AG10803 (cell line): Measurements from ENCODE around the gene SPATA31A1.
"Not testable (repeated sequence)": the region's sequence is repeated elsewhere in the genome, so short reads cannot be mapped to it uniquely, and the experiment has no call there.

Source experiments
- DNase-seq: peaks from one replicate; pipeline ENCODE4 v3.0.0; 2010; ENCODE audit warnings: low read depth
- H3K4me3 ChIP-seq: 2 replicates; pipeline ENCODE4 v1.5.1; 2011; ENCODE audit warnings: mild to moderate bottlenecking, low read length, control low read depth

Gene SPATA31A1

GRCh38 chr9:39355369-39355768 is at the start of gene SPATA31A1:
Gene SPATA31A1 (plus strand): TSS chr9:39355669. CDS start chr9:39355731, 62 bp downstream.
- not testable (repeated sequence) for H3K4me3 ChIP-seq, DNase-seq

DNA sequence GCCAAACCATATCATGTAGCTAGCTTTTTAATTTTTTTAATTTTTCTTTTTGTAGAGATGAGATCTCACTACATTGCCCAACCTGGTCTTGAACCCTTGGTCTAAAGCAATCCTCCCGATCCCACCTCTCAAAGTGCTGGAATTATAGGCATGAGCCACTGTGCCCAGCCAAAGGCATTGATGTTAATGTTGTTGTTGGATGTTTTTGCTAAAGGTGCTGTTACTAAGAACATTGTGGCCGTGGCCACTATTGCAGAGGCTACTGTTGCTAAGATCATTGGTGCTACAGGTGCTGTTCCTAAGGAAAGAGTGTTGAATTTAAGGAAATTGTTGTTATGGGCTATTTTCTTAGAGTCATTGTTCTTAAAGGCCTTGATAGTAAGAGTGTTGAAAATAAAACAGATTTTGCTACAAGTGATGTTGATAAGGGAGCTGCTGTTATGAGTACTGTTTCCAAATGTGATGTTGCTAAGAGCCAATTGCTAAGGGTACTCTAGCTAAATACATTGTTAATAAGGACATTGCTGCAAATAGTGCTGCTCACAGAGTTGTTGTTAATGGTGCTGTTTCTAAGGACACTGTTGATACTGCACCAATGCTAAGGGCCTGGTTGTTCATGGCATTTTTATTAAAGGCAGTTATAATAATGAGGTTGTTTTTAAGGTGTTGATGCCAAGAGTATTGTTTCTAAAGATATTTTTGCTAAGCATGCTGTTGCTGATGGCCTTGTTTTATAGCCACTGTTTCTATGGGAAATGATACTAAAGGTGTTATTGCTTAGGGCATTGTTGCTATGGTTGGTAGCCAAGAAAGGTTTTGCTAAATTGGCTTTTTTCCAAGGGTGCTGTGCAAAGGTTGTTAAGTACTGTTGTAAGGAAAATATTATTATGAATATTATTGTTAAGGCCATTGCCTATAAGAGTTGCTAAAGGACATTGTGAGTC is 52.1 kb downstream of the SPATA31A1 start:
- not testable (repeated sequence) for H3K4me3 ChIP-seq, DNase-seq

DNA sequence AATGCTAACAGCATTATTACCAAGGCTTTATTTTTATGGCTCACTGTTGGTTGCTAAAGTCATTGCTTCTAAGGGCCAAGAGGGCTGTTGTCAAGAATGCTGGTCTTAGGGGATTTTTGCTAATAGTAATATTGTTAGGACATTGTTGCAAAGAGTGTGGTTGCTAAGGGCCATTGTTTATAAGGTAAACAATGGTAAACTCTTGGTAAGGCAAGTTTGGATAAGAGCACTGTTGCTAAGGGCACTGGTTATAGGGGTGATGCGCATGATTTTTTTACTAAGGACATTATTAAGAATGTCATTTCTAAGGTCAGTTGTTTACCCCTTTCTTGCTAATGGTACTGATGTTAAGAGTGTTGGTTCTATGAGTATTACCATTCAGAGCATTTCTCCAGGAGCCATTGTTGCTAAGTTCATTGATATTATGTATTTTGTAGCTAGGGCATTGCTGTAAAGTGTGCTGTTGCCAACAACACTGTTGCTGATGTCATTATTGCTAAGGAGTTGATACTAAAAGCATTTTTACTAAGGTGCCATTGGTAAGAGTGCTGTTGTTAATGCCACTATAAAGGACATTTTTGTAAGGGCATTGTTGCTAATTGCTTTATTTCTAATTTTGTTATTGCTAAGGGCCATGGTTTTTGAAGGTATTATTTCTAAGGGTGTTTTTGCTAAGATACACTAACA is 55.9 kb downstream of the SPATA31A1 start:
- not testable (repeated sequence) for H3K4me3 ChIP-seq, DNase-seq
